GM10248 (cell line): Measurements from ENCODE around the gene SKOR1.

Experiments used
- CTCF ChIA-PET: fragments of 300-600 bp; sonication (Branson Sonifier 250); formaldehyde crosslinking; extraction: SDS; loops from one replicate; lab custom pipeline; 2021; ENCODE audit warnings: antibody characterized with exemption; lab: Yijun Ruan, JAX
- POLR2A ChIA-PET: fragments of 350-650 bp; sonication (Branson Sonifier 250); formaldehyde crosslinking; extraction: SDS; loops from one replicate; lab custom pipeline; 2020; ENCODE audit warnings: antibody characterized with exemption; lab: Yijun Ruan, JAX
- DNase-seq: peaks from one replicate; pipeline ENCODE4 v3.0.0; 2012; ENCODE audit errors: extremely low spot score
- CTCF ChIP-seq: IDR thresholded peaks from 2 replicates; pipeline ENCODE4 v1.5.1; 2012; ENCODE audit warnings: mild to moderate bottlenecking, low read depth; ENCODE audit errors: extremely low read depth, missing control alignments, control extremely low read depth

Gene SKOR1

DNA sequence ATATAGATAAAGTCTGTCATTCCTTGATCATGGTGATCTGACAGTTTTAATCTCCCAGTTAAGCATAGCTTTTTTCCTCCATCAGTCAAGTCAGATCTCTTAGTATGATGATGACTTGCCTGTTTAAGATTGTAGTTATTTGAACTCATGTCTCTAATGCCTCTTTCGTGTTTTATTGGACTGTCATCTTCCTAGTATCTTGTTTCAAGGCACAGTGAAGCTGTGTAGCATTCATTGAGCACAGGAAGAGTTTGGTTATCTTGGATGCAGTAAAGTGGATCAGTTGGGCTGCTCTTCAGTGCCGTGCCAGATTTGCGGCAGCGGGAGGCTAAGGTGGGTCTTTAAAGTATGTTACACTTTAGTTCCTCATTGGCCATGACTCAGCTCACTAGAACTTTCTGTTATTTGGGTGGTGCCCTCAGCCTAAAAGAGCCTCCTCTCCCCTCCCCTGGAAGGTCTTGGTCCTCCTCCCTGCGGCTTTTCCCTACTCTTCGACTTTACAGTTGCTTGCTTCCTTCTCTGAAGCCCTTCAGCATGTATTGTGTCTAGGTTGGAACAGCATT, 45.7 kb upstream of the SKOR1 start:
- DNase-seq, result no peak
- POLR2A ChIA-PET, result no interaction called here
- CTCF ChIA-PET, result interaction anchor here (1.1 to 1.7 kb wide), 5 partner anchors 12 to 527 kb away, joined by 3 to 6 read pairs (median 3); no protein-coding TSS in a partner anchor
- no peak for TF ChIP-seq CTCF

GRCh38 chr15:67781061-67781460, 44.2 kb upstream of the SKOR1 start:
- TF ChIP-seq CTCF, result no peak
- ChIA-PET POLR2A (no interaction called here), CTCF (interaction anchor here (1.7 kb wide), 1 partner anchor 324 kb away, joined by 6 read pairs; no protein-coding TSS in a partner anchor)
- no peak for DNase-seq

- CTCF ChIA-PET, result interaction anchor here (1.6 kb wide), 2 partner anchors 48 to 56 kb away, joined by 3 to 6 read pairs; no protein-coding TSS in a partner anchor
- POLR2A ChIA-PET, result no interaction called here
- DNase-seq, result no peak
- no peak for TF ChIP-seq CTCF
Observed at GRCh38 chr15:67781907-67782690, 43.2 kb upstream of the SKOR1 start.

- DNase-seq, result no peak
- CTCF ChIA-PET, result interaction anchor here (1.3 to 2.9 kb wide), 4 partner anchors 49 to 240 kb away, joined by 3 to 8 read pairs (median 4); partner anchors contain the start of gene MAP2K5
- no peak for TF ChIP-seq CTCF
- POLR2A ChIA-PET, result no interaction called here
Observed at GRCh38 chr15:67782691-67782991, 42.7 kb upstream of the SKOR1 start.

GRCh38 chr15:67783303-67783702, 42.0 kb upstream of the SKOR1 start:
- peak; percentile 42 for DNase-seq
- ChIA-PET POLR2A (no interaction called here), CTCF (interaction anchor here (1.1 to 2.9 kb wide), 7 partner anchors 10 to 241 kb away, joined by 3 to 8 read pairs (median 3); partner anchors contain the start of gene MAP2K5)
- TF ChIP-seq CTCF, result no peak

DNA sequence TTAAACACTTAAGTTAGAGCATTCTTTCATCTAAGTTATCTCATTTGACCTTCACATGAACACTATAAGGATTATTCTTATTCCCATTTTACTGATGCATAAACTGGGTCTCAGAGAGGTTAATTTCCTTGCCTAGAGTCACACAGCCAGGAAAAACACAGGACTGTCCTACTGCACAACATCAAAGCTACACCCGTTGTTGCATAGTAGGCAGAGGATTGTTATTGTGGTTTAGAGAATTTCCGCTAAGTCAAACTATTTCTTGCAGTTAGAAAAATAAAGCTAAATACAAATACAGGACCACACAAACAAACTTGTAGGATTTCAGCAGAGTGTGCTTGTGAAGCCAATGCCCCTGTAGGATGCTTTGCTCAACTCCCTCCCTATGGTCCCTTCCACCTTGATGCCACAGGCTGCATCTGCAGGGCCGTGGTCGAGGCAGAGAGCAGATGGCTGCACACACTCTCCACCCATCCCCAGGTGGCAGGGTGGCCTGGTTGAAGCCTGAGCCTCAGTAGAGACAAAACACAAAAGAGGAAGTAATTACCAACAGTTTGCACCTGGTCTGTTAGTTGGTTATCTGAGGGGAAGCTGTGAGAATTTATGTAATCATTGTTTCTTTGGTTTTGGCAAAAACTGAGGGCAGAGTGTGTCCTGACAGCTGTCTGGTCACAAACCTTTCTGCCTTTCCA, 41.1 kb upstream of the SKOR1 start:
- peak; percentile 73 for DNase-seq
- POLR2A ChIA-PET, result no interaction called here
- CTCF ChIA-PET, result interaction anchor here (0.9 to 2.9 kb wide), 6 partner anchors 9 to 51 kb away, joined by 3 to 8 read pairs (median 4); no protein-coding TSS in a partner anchor
- no peak for TF ChIP-seq CTCF
